ENCODE data around the gene TUBGCP6. TPM values are rescaled to one million over a fixed set of nuclear protein-coding genes. Genes with fewer than 3 reads are reported as not detected.

Gene TUBGCP6
- total and polyA plus RNA-seq, 2 donors (not counting 1 experiment from before 2014, with no cell fraction given): 137 to 178 TPM

- Histone ChIP-seq H3K4me2 (replicated peaks; ENCODE audit: low read depth, low read length, poor library complexity, severe bottlenecking) (peak overlapping the region; percentile 98), H3K36me3 (replicated peaks in 1 of 2; ENCODE audit: control extremely low read depth in 1 of 2, control insufficient read depth in 1 of 2, extremely low read depth in 1 of 2, insufficient read depth in 2 of 2, low read length in 1 of 2) (peaks cover 0 to 22% of the 10 kb centered on the region in 2 experiments), H3K27ac (ENCODE audit: low read length in 2 of 2) (peak overlapping the region; percentile 99 to 100), H3K9me3 (ENCODE audit: control extremely low read depth in 1 of 3, control insufficient read depth in 2 of 3, insufficient read depth in 1 of 3, low read length in 2 of 3) (peaks cover 0 to 2% (median 0%) of the 10 kb centered on the region in 3 donors), H3K79me2 (ENCODE audit: control insufficient read depth, insufficient read depth, low read length) (peaks cover 29% of the 10 kb centered on the region), H3K27me3 (replicated peaks in 1 of 4; ENCODE audit: control extremely low read depth in 1 of 4, control insufficient read depth in 3 of 4, insufficient read depth in 4 of 4, low read length in 3 of 4) (peaks cover 0 to 4% (median 0%) of the 10 kb centered on the region in 4 experiments), H3K9ac (ENCODE audit: low read length) (peak overlapping the region; percentile 79), H4K20me1 (ENCODE audit: control insufficient read depth, insufficient read depth, low read length, poor library complexity, severe bottlenecking) (peaks cover 7% of the 10 kb centered on the region), H3K4me3 (ENCODE audit: control extremely low read depth in 1 of 5, extremely low read depth in 1 of 5, insufficient read depth in 1 of 5, low read depth in 2 of 5, low read length in 4 of 5) (peak overlapping the region in 4 of 5 experiments; percentile 36 to 63 (median 52)), H2AFZ (ENCODE audit: insufficient read depth, low read depth, low read length, poor library complexity, severe bottlenecking) (no peak overlapping the region), H3K4me1 (ENCODE audit: control insufficient read depth in 2 of 2, insufficient read depth in 2 of 2, low read length in 2 of 2) (peaks cover 82 to 91% of the 10 kb centered on the region in 2 donors)
- DNase-seq (no peak), ATAC-seq (ENCODE audit: low read depth) (no peak)
- TF ChIP-seq EZH2 (IDR thresholded peaks at IDR 0.05; ENCODE audit: borderline replicate concordance, insufficient read depth, low read depth, low read length, poor library complexity, severe bottlenecking): no peak
- no peak for TF ChIP-seq CTCF (IDR thresholded peaks at IDR 0.05)
- H3K4me1 Mint-ChIP-seq: peaks cover 58% of the 10 kb centered on the region
- ChIA-PET CTCF (interaction anchor here (1.0 to 4.0 kb wide), 11 partner anchors 15 to 336 kb away, joined by 4 to 41 read pairs (median 8); partner anchors contain the start of gene SCO2), POLR2A (interaction anchor here (0.5 to 4.6 kb wide), 10 partner anchors 9 to 336 kb away, joined by 5 to 54 read pairs (median 15); partner anchors contain the start of genes PANX2, PIM3, SCO2 and SELENOO)
- WGBS (ENCODE audit: insufficient coverage): 8% methylated on average over 4 of the region's 4 CpGs
- intact Hi-C loops (cut with micrococcal nuclease): loop anchor here (1.0 to 5.0 kb wide), 9 partner anchors 10 to 431 kb away; partner anchors contain the start of genes PIM3, TUBGCP6 and ZBED4
- H3K9me3 Mint-ChIP-seq (ENCODE audit: insufficient read depth): no peaks in the 10 kb centered on the region
- peak overlapping the region; percentile 99 for H3K27ac Mint-ChIP-seq
- H3K4me3 Mint-ChIP-seq: peak overlapping the region; percentile 86
- H3K27me3 Mint-ChIP-seq: no peaks in the 10 kb centered on the region
Observed at GRCh38 chr22:50189849-50190181, 55.0 kb downstream of the TUBGCP6 start.

- H3K9me3 Mint-ChIP-seq (ENCODE audit: insufficient read depth): no peaks in the 10 kb centered on the region
- peaks cover 0 to 4% (median 2%) of the 10 kb centered on the region in 4 experiments for H3K27me3 ChIP-seq (replicated peaks in 1 of 4; ENCODE audit: control extremely low read depth in 1 of 4, control insufficient read depth in 3 of 4, insufficient read depth in 4 of 4, low read length in 3 of 4)
- peaks cover 7% of the 10 kb centered on the region for H4K20me1 ChIP-seq (ENCODE audit: control insufficient read depth, insufficient read depth, low read length, poor library complexity, severe bottlenecking)
- peaks cover 59% of the 10 kb centered on the region for H3K4me1 Mint-ChIP-seq
- peak overlapping the region; percentile 86 for H3K4me3 Mint-ChIP-seq
- H3K4me3 ChIP-seq (ENCODE audit: control extremely low read depth in 1 of 5, extremely low read depth in 1 of 5, insufficient read depth in 1 of 5, low read depth in 2 of 5, low read length in 4 of 5): peak overlapping the region in 1 of 5 experiments; percentile 63
- peaks cover 27% of the 10 kb centered on the region for H3K79me2 ChIP-seq (ENCODE audit: control insufficient read depth, insufficient read depth, low read length)
- ChIA-PET POLR2A (interaction anchor here (0.5 to 4.6 kb wide), 10 partner anchors 9 to 336 kb away, joined by 5 to 54 read pairs (median 15); partner anchors contain the start of genes PANX2, PIM3, SCO2 and SELENOO), CTCF (interaction anchor here (1.0 to 4.0 kb wide), 9 partner anchors 15 to 253 kb away, joined by 4 to 41 read pairs (median 8); no protein-coding TSS in a partner anchor)
- peak overlapping the region; percentile 99 for H3K27ac Mint-ChIP-seq
- ATAC-seq (ENCODE audit: low read depth) (no peak), DNase-seq (no peak)
- peak overlapping the region; percentile 79 for H3K9ac ChIP-seq (ENCODE audit: low read length)
- WGBS (ENCODE audit: insufficient coverage): 55% methylated on average over 19 of the region's 20 CpGs
- peaks cover 82 to 90% of the 10 kb centered on the region in 2 donors for H3K4me1 ChIP-seq (ENCODE audit: control insufficient read depth in 2 of 2, insufficient read depth in 2 of 2, low read length in 2 of 2)
- H3K4me2 ChIP-seq (replicated peaks; ENCODE audit: low read depth, low read length, poor library complexity, severe bottlenecking): peak overlapping the region; percentile 98
- peaks cover 0 to 17% of the 10 kb centered on the region in 2 experiments for H3K36me3 ChIP-seq (replicated peaks in 1 of 2; ENCODE audit: control extremely low read depth in 1 of 2, control insufficient read depth in 1 of 2, extremely low read depth in 1 of 2, insufficient read depth in 2 of 2, low read length in 1 of 2)
- no peak overlapping the region for H2AFZ ChIP-seq (ENCODE audit: insufficient read depth, low read depth, low read length, poor library complexity, severe bottlenecking)
- intact Hi-C loops (cut with micrococcal nuclease): no loop called here
- H3K27ac ChIP-seq (ENCODE audit: low read length in 2 of 2): peak overlapping the region; percentile 99 to 100
- H3K9me3 ChIP-seq (ENCODE audit: control extremely low read depth in 1 of 3, control insufficient read depth in 2 of 3, insufficient read depth in 1 of 3, low read length in 2 of 3): peaks cover 0 to 2% (median 0%) of the 10 kb centered on the region in 3 donors
- H3K27me3 Mint-ChIP-seq: no peaks in the 10 kb centered on the region
- TF ChIP-seq EZH2 (IDR thresholded peaks at IDR 0.05; ENCODE audit: borderline replicate concordance, insufficient read depth, low read depth, low read length, poor library complexity, severe bottlenecking) (no peak), CTCF (IDR thresholded peaks at IDR 0.05) (no peak)
Observed at GRCh38 chr22:50189184-50189848, 55.5 kb downstream of the TUBGCP6 start.

Data from B cell (primary cell).